Measurements from ENCODE around the gene TMPRSS11B. TPM values are rescaled to one million over a fixed set of nuclear protein-coding genes. Genes with fewer than 3 reads are reported as not detected.
"Not testable (repeated sequence)": the region's sequence is repeated elsewhere in the genome, so short reads cannot be mapped to it uniquely, and the experiment has no call there.

TMPRSS11B gene, protein sequence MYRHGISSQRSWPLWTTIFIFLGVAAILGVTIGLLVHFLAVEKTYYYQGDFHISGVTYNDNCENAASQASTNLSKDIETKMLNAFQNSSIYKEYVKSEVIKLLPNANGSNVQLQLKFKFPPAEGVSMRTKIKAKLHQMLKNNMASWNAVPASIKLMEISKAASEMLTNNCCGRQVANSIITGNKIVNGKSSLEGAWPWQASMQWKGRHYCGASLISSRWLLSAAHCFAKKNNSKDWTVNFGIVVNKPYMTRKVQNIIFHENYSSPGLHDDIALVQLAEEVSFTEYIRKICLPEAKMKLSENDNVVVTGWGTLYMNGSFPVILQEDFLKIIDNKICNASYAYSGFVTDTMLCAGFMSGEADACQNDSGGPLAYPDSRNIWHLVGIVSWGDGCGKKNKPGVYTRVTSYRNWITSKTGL
- total RNA-seq, result not detected
- long read RNA-seq, result 0 reads

DNA sequence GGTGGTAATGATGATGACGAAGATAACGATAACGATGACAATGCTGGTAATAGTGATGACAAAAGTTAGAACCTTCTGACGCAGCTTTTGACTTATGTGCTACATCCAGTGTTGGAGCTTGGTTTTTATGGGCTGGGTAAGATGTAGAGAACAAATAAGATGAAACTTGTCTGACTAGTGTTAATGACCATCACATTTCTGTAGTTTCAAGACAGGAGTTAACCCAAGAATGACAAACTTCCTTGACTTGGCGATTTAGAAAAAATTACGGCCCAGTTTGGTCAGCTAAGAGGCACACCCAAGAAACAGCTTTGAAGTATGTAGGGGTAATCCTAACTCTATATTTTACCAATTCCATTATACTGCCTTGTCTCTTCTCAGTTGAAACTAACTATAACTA, at the start of gene TMPRSS11B:
Gene TMPRSS11B (minus strand): TSS at position 101 of the 400 bp plus-strand sequence. CDS start 136 bp downstream, outside the sequence.
- no peak for DNase-seq
- no peak for ATAC-seq
- intact Hi-C loops (cut with DNase I, micrococcal nuclease), result no loop called here

DNA sequence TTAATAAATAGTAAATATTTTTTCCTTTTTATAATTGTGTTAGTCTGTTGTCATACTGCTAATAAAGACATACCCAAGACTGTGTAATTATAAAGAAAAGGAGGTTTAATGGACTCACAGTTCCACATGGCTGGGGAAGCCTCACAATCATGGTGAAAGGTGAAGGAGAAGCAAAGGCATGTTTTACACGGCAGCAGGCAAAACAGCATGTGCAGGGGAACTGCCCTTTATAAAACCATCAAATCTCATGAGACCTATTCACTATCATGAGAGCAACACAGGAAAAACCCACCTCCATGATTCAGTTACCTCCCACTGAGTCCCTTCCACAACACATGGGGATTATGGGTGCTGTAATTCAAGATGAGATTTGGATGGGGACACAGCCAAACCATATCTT, 45.8 kb upstream of the TMPRSS11B start:
- DNase-seq (no peak), ATAC-seq (no peak)
- intact Hi-C loops (cut with DNase I, micrococcal nuclease), result no loop called here

DNA sequence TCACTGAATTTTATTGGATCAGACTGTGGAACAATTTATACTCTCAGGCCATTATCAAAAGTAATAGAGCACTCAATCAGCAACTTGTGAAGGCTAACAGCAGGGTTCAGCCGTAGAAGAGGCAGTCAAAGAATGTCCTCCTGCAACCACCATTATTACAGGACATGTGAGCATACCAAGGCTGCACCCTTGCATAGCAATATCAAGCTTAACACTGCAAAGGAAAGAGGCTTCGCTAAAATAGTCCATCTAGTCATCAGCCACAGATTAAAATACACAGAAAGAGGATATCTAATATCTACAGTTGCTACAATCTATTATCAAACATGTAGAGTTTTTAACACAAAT, 42.9 kb upstream of the TMPRSS11B start:
- ATAC-seq (no peak), DNase-seq (no peak)
- intact Hi-C loops (cut with DNase I, micrococcal nuclease), result no loop called here

DNA sequence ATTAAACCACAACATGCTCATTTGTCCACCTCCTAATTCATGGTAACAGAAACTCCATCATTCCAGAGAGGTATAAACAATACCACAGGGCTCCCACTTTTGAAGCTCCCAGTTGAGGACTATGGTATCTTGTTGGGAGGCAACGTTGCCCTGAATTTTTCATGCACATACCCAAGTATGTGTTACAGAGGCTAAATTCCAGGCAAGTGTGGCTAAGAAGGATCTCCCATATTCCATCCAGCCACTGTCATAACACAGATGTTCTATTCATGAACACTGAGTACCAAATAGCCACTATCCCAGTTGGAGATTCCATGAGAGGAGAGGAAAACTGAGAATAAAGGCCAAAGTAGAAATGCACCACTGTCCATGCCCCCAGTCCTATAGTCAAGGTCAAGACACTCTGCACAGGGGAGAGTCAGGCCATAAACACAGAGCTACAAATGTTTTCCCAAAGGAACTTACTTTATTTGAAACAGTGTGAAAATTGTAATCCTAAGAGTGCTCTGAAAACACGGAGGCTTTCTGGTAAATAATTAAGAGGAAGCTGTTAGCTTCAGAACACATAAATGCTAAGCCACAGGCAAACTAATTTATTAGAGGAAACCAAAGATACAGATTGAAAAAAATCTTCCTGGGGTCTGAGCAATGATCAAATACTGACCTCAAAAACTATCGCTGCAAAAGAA, 42.4 kb upstream of the TMPRSS11B start:
- ATAC-seq (no peak), DNase-seq (no peak)
- intact Hi-C loops (cut with DNase I, micrococcal nuclease), result no loop called here

DNA sequence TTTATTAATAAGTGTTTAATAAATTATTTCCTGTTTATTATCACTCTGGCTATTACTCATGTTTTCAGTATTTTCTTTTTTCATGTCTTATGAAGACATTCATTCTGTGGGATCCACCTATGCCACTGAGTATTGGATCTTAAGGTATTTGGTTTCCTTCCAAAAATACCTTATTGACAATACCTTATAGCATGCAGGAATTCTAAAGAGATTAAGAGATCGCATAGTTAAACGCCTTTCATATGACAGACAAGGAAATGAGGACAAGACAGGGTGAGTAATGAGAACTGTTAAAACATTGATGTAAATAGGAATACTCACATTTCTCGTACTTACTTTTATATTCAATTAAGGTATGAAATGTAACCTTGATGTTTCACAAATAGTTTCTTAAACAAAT, 38.2 kb upstream of the TMPRSS11B start:
- intact Hi-C loops (cut with DNase I, micrococcal nuclease), result no loop called here
- ATAC-seq (no peak), DNase-seq (no peak)

DNA sequence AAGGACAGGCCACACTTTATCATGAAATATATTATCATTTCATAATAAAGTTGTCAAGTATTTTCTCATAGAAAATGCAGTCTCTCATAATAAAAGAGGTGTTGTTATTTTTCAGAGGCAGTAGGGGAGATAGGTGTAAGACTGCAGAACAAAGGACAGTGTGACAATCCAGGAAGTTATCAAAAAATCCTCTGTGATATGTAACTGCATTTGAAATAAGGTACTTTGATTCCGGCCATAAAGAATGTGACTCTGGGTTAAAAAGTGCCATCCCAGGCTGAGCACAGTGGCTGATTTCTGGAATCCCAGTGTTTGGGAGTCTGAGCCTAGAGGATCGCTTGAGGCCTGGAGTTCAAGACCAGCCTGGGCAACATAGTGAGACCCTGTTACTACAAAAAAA, 37.6 kb upstream of the TMPRSS11B start:
- intact Hi-C loops (cut with DNase I, micrococcal nuclease), result no loop called here
- no peak for DNase-seq
- ATAC-seq, result peak; percentile 95

DNA sequence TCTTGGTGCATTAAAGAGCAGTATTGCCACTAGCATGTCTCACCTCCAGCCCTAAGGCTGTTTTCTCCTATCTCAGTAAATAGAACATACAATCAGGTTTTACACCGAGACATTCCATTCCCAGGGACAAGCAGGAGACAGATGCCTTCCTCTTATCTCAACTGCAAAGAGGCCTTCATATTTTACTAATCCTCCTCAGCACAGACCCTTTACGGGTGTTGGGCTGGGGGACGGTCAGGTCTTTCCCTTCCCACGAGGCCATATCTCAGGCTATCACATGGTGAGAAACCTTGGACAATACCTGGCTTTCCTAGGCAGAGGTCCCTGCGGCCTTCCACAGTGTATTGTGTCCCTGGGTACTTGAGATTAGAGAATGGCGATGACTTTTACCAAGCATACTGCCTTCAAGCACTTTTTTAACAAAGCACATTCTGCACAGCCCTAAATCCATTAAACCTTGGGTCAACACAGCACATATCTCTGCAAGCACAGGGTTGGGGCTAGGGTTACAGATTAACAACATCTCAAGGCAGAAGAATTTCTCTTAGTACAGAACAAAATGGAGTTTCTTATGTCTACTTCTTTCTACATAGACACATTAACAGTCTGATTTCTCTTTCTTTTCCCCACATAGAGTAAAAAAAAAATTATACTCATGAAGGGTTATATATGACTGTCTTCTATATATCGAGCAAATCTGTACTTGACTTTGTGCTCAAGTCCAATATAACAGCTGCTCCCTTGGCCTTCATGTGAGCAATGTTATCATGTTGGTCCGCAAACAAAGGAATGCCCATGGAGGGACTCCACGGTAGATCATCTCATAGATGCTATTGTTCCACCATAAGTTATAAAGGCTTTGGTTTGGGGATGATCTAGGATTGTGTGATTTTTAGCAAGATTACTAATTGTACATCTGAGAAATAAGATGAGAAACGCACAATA, 36.6 kb upstream of the TMPRSS11B start:
- intact Hi-C loops (cut with DNase I, micrococcal nuclease); DNase-seq: not testable (repeated sequence)
- peak; percentile 50 for ATAC-seq

DNA sequence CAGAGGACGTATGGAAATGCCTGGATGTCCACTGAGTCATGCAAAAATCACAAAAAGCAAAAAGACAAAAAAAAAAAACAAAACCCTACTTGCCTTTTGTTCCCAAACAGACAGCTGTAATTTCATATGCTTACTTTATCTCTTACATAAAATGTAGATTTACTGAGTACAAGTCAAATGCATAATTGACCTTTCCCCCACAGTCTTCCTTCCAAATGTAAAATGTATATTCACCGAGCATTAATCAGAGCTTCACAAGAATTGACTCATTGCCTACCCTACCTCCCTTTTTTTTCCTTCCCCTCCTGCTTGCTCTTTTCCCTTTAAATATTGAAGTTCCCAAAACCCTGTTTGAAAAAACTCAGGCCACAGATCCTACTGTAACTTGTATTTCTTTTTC, 32.5 kb upstream of the TMPRSS11B start:
- intact Hi-C loops (cut with DNase I, micrococcal nuclease), result loop anchor here in 1 of 2 donors (10.0 kb wide), 1 partner anchor 97 kb away; no protein-coding TSS in a partner anchor
- ATAC-seq (no peak), DNase-seq (no peak)

DNA sequence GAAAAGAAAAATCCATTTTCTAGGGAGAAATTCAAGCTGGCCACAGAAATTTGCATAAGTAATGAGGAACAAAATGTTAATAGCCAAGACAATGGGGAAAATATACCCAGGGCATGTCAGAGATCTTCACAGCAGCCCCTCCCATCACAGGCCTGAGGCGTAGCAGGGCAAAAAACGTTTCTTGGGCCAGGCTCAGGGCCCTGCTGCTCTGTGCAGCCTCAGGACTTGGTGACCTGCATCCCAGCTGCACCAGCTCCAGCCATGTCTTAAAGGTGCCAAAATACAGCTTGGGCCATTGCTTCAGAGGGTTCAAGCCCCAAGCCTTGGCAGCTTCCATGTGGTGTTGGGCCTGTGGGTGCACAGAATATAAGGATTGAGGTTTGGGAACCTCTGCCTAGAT, 32.1 kb upstream of the TMPRSS11B start:
- no peak for DNase-seq
- ATAC-seq, result no peak
- intact Hi-C loops (cut with DNase I, micrococcal nuclease), result loop anchor here in 1 of 2 donors (10.0 kb wide), 1 partner anchor 97 kb away; no protein-coding TSS in a partner anchor

DNA sequence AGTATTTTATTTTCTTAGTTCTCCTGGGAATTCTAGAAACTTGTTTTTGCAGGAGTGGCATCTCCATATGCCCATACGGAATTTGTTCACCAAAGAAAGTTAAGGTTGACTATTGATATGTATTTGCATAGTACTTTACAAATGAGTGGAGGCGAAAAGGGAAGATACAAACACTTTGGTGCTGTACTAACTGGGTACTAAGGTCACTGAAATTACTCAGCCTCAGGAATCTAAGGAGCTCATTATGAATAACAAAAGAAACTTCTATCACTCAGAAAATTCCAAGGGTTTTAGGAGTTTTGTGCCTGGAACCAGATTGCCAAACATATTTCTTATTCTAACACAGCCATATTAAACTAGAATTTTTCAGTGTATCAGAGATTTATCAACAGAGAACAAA, 27.4 kb upstream of the TMPRSS11B start:
- intact Hi-C loops (cut with DNase I, micrococcal nuclease), result loop anchor here in 1 of 2 donors (10.0 kb wide), 1 partner anchor 102 kb away; no protein-coding TSS in a partner anchor

DNA sequence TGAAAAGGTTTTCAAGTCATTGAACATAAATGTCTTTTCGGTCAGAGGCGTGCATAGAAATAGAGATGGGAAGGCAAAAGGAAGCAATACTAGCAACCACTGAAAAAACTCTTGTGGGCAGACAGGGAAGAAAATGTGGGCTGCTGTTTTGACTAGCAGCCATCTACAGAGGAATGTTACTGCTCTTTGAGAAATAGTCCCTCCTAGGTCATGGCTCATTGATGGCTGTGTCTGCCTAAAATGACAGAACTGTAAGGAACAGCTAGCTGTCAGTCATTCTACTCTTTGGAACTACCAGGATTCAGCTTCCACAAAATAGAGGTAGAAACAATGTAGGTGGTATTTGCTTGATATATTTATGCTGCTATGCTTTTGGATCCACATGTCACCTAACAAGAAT, 26.9 kb upstream of the TMPRSS11B start:
- no peak for DNase-seq
- no peak for ATAC-seq
- intact Hi-C loops (cut with DNase I, micrococcal nuclease), result loop anchor here in 1 of 2 donors (10.0 kb wide), 1 partner anchor 102 kb away; no protein-coding TSS in a partner anchor

More for the DNA sequence above, 27.4 kb upstream of the TMPRSS11B start:
- DNase-seq (no peak), ATAC-seq (no peak)

DNA sequence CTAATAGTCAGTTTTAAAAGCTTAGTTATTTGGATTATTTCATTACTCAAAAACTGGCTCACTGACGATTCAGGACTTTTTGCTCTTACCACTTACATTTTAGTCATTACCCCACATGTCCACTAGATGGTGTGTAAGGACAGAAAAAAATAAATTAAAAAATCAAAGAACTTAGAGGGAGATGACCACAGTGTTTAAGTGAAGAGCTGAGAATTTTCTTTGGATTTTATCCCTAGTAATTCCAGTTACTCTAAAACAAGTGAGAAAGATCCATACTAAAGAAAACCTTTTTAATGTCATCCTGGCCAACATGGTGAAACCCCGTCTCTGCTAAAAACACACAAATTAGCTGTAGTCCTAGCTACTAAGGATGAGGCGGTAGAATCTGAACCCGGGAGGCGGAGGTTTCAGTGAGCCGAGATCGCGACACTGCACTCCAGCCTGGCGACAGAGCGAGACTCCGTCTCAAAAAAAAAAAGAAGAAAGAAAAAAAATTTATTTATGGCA, 26.4 kb upstream of the TMPRSS11B start:
- ATAC-seq (peak; percentile 59), DNase-seq (no peak)
- intact Hi-C loops (cut with DNase I, micrococcal nuclease), result loop anchor here (2.0 to 10.0 kb wide), 2 partner anchors 103 to 105 kb away; no protein-coding TSS in a partner anchor

DNA sequence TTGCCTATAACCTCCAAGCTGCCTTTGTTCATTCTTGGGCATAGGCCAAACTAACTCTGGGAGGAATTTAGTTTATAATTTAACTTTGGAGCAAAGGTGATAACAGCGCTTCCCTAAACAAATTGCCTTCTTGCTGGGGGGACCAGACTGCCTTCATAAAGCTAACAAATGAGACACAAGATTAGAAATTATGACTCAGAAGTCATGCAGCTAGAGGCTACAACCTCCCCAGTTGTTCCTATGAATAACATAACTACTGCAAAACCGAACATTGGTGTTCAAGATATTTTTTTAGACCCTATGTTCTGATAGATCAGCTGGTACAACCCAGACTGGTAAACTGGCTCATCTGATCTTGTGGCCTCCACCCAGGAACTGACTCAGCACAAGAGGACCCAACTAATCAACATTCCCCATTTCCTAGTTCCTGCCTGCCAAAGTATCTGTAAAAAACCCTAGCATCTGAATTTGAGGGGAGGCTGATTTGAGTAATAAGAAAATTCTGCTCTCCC, 22.0 kb upstream of the TMPRSS11B start:
- DNase-seq (no peak), ATAC-seq (peak; percentile 49)
- intact Hi-C loops (cut with DNase I, micrococcal nuclease), result no loop called here

DNA sequence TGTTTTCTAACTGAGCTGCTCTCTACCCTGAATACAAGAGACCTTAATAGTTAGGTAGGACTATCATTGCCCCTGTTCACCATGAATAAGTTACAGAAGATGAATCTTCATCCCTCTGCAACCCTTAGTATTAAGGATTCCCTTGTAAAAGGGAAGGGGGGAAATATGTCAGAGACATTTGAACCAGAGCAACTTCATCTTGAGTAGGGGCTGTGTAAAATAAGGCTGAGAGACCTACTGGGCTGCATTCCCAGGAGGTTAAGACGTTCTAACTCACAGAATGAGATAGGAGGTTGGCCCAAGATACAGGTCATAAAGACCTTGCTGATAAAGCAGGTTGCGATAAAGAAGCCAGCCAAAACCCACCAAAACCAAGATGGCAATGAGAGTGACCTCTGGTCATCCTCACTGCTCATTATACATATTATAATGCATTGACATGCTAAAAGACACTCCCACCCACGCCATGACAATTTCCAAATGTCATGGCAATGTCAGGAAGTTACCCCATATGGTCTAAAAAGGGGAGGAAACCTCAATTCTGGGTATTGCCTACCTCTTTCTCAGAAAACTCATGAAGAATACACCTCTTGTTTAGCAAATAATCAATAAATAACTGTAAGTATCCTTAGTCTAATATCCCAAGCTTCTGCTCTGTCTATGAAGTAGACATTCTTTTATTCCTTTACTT, 19.5 kb upstream of the TMPRSS11B start:
- ATAC-seq (no peak), DNase-seq (no peak)
- intact Hi-C loops (cut with DNase I, micrococcal nuclease), result no loop called here

DNA sequence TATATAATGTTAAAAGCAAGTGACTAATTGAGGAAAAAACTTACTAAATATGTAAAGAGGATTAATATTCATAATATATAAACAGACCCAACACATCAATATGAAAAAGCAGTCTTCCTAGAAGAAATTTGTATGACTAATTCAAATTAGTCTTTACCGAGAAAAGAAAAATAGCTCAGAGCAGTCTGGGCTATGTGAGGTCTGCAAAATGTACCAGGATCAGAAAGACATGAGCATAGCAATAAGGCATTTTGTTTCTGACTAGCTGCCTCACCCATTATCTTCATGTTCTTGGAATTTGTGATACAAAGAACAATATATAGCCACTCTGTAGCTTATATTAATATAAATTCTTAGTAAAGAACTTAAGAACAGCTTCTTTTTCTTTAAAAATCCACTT, 13.7 kb upstream of the TMPRSS11B start:
- intact Hi-C loops (cut with DNase I, micrococcal nuclease), result no loop called here
- DNase-seq (no peak), ATAC-seq (no peak)

DNA sequence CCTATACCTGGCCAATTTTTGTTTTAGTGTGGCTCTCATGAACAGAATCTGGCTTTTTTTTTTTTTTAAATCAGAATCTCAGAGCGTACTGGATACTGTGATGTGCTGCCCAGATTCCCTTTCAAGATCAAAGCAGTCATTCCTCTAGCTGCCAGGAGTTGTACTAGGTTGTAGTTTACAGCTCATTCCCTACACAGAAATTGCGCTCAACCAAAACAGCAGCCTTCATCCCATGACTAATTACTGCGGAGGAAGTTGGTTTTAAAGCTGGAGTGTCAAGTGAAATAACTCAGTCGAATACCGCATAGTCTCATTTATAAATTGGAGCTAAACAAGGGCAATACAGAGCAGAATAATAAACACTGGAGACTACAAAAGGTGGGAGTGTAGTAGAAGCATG, 12.2 kb upstream of the TMPRSS11B start:
- no peak for DNase-seq
- no peak for ATAC-seq
- intact Hi-C loops (cut with DNase I, micrococcal nuclease), result no loop called here

DNA sequence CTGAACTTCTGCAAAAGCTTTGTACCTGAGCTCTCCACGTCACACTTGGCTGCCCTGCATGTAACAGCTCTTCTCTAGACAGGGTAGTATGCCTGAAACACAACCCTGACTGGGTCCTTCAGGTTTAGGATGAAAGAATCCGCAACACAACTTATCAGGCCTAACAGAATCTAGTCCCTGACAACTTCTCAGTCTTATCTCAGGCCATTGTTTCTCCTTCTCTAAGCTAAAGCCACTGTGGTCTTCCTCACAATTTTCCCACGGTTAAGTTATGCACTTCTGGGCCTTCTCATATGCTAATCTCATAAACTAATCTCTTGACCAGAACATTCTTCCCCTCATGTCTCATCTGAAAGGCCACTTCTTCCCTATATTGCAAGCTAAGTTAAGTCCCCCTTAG, 10.8 kb upstream of the TMPRSS11B start:
- intact Hi-C loops (cut with DNase I, micrococcal nuclease), result no loop called here
- ATAC-seq (no peak), DNase-seq (no peak)
